ENCODE measurements around the gene SHB. TPM values are rescaled to one million over a fixed set of nuclear protein-coding genes. Genes with fewer than 3 reads are reported as not detected.

SHB gene
- total and polyA plus RNA-seq, 5 donors: 14.5 to 38.9 (median 30.4) TPM

DNA sequence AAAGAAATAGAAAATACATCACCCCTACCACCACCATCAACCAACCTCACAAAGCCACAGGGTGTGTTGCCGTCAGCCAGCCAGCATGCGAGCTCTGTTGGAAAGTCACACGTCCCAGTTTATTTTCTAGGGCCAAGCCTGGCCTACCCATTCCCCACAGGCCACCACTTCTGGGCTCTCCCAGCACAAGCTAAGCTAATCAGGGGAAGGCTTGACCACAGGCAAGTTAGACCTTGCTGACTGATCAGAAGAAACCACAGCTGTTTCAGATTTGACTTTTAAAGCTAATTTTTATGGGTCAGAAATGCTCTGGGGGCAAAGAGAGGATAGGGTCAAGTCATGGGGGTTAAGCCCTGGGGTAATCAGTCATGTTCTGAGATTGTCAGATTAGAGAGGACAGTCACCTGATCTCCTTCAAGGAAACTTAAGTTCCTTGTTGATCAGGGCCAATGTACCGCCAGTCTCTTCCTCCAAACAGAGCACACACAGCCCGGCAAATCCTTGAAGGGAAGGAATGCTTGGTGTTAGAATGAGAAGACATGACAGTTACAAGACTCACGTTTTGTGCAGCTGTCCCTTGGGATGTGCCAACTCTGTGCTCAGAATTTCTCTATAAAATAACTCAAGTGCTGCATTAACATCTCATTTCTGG lies 7.6 kb downstream of the SHB start:
- H3K4me3 ChIP-seq (ENCODE audit: low read length): no peak overlapping the region
- peaks cover 33% of the 10 kb centered on the region for H3K4me1 ChIP-seq (ENCODE audit: control insufficient read depth, insufficient read depth, low read length)
- no peak for DNase-seq
- H3K27ac ChIP-seq (ENCODE audit: low read length): peak overlapping the region; percentile 18
- ATAC-seq: peak in 1 of 2 donors; percentile 17
- WGBS: 52% methylated on average over 6 of the region's 6 CpGs
- H3K27me3 ChIP-seq (ENCODE audit: control insufficient read depth, insufficient read depth): no peaks in the 10 kb centered on the region
- H3K9me3 ChIP-seq (ENCODE audit: control insufficient read depth, low read length): no peaks in the 10 kb centered on the region
- intact Hi-C loops (cut with DNase I): loop anchor here in 1 of 4 donors (10.0 kb wide), 1 partner anchor 47 kb away; no protein-coding TSS in a partner anchor

DNA sequence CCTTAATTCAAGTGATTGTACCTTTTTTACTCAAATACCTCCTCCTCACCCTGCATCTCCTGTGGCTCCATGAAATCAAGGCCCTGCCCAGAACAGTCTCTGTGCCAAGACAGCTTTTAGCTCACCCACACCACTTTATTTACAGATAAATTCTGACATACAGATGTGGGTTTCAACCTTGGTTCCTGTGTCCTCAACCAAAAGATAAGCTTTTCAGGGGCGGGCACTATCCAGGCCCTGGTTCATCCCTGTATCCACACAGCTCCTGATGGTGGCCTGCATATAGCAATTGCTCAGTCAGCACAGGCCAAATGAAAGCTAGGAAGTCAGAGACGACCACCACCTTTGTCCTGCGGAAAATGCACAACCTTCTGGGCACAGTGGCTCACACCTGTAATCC lies 8.3 kb downstream of the SHB start:
- WGBS: 74% methylated on average over 3 of the region's 3 CpGs
- no peaks in the 10 kb centered on the region for H3K27me3 ChIP-seq (ENCODE audit: control insufficient read depth, insufficient read depth)
- H3K9me3 ChIP-seq (ENCODE audit: control insufficient read depth, low read length): no peaks in the 10 kb centered on the region
- DNase-seq (no peak), ATAC-seq (no peak)
- no peak overlapping the region for H3K4me3 ChIP-seq (ENCODE audit: low read length)
- intact Hi-C loops (cut with DNase I): loop anchor here in 1 of 4 donors (10.0 kb wide), 1 partner anchor 46 kb away; no protein-coding TSS in a partner anchor
- peak overlapping the region; percentile 30 for H3K27ac ChIP-seq (ENCODE audit: low read length)
- H3K4me1 ChIP-seq (ENCODE audit: control insufficient read depth, insufficient read depth, low read length): peaks cover 34% of the 10 kb centered on the region

DNA sequence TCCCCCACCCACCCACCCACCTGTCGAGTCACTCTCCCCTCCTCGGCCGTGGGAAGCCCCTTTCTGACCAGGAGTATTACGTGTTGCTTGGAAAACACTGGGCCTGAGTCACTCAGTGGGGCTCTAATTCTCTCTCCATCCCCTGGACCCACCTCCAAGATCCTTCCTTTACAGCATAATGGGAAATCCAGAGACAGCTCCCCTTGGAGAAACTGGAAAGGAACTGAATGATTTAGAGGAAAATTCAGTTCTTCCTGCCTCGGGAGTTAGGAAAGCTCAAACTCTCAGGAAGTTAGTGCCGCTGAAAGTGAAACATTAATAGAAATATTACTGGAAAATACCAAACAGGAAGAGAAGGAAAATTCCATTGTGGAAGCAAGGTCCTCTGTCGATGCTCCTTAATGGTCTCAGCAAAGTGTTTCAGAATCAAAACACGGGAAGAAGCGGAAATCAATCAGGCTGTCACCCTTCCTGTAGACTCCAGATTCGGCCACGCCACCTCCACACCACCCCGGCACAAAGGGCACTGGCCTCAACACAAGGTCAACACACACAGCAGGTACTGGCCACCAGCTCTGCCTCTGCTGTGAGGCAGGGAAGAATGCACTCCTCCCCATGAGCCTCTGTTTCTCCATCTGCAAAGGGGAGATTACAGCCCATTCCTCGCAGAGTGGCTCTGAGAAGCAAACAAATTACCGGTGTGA lies 9.6 kb downstream of the SHB start:
- H3K4me1 ChIP-seq (ENCODE audit: control insufficient read depth, insufficient read depth, low read length): peaks cover 35% of the 10 kb centered on the region

DNA sequence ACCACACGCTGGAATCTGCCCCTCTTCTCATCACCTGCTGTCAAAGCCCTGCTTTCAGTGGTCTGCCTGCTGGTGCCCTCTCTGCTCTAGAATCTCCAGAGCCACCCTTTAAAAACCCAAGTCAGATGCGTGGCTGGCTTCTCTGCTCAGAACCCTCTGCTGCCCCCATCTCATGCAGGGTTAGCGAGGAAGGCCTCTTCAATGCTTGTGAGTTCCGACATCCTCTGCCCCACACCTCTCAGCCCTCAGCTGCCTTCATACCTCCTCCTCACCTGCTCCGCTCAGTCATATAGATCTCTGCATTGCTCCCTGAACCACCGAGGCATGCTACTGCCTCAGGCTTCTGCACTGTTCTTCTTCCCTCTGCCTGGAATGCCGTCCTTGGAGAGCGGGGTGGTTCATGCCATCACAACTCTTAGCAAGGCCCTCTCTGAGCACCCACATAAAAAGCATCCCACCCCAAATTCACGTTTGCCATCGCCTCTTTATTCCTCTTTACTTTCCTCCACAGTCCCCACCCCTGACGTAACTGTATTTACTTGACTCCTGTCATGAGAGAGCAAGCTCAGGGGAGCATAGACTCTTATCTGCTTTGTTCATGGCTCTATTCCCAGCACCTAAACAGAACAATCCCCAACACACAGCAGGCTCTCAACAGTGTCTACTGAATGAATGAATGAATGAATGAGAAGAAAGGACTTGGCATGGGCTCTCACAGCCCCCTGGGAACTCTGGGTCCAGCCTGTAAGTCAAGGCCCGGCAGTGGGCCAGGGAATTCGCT lies 10.4 kb downstream of the SHB start:
- Histone ChIP-seq H3K4me3 (ENCODE audit: low read length) (no peak overlapping the region), H3K27ac (ENCODE audit: low read length) (peak overlapping the region; percentile 54), H3K9me3 (ENCODE audit: control insufficient read depth, low read length) (no peaks in the 10 kb centered on the region), H3K27me3 (ENCODE audit: control insufficient read depth, insufficient read depth) (no peaks in the 10 kb centered on the region), H3K4me1 (ENCODE audit: control insufficient read depth, insufficient read depth, low read length) (peaks cover 33% of the 10 kb centered on the region)
- DNase-seq: no peak
- 62% methylated on average over 13 of the region's 13 CpGs for WGBS
- intact Hi-C loops (cut with DNase I): no loop called here
- ATAC-seq: peak; percentile 60 to 71

More for the DNA sequence above, 9.6 kb downstream of the SHB start:
- Histone ChIP-seq H3K27ac (ENCODE audit: low read length) (peak overlapping the region; percentile 78), H3K9me3 (ENCODE audit: control insufficient read depth, low read length) (no peaks in the 10 kb centered on the region), H3K4me3 (ENCODE audit: low read length) (no peak overlapping the region), H3K27me3 (ENCODE audit: control insufficient read depth, insufficient read depth) (no peaks in the 10 kb centered on the region)
- intact Hi-C loops (cut with DNase I): no loop called here
- 69% methylated on average over 14 of the region's 14 CpGs for WGBS
- ATAC-seq: peak; percentile 10 to 73
- DNase-seq: peak in 1 of 3 donors; percentile 58

DNA sequence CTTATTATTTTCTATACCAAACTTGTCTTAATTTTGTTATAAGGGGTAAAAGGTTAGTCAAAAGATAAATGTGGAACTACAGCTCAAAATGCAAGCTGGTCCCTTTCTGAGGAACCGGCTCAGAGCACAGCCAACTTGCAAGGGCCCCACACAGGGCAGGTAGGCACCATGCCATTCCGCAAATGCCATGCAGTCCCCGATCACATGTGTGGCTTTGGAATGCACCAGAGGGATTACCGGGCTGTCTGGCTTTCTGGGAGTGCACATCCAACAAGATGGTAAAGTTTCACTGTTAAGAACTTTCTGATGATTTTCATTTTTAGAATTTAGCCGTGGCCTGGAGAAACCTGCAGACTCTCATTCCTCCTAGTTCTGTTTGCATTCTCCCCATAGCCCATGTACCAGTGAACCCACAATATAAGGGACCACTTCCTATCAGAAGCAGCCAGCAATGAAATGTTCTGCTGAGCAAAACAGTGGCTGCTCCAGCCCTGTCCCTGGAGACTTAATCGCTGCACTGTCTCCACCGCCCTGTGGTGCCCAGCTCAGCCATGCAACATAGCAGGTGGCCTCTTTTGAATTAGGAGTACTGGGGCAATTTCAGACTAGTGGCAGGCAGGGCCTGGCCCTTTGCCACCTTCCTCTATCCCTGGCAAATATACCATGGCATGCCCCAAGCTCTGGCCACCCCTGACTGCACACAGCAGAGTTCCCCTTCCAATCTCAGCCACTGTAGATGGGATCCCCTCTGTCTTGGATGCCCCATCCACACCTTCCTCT lies 11.4 kb downstream of the SHB start:
- ATAC-seq (no peak), DNase-seq (no peak)
- H3K27me3 ChIP-seq (ENCODE audit: control insufficient read depth, insufficient read depth): no peaks in the 10 kb centered on the region
- no peak overlapping the region for H3K4me3 ChIP-seq (ENCODE audit: low read length)
- no peaks in the 10 kb centered on the region for H3K9me3 ChIP-seq (ENCODE audit: control insufficient read depth, low read length)
- peak overlapping the region; percentile 54 for H3K27ac ChIP-seq (ENCODE audit: low read length)
- intact Hi-C loops (cut with DNase I): no loop called here
- peaks cover 33% of the 10 kb centered on the region for H3K4me1 ChIP-seq (ENCODE audit: control insufficient read depth, insufficient read depth, low read length)
- WGBS: 60% methylated on average over 7 of the region's 7 CpGs

DNA sequence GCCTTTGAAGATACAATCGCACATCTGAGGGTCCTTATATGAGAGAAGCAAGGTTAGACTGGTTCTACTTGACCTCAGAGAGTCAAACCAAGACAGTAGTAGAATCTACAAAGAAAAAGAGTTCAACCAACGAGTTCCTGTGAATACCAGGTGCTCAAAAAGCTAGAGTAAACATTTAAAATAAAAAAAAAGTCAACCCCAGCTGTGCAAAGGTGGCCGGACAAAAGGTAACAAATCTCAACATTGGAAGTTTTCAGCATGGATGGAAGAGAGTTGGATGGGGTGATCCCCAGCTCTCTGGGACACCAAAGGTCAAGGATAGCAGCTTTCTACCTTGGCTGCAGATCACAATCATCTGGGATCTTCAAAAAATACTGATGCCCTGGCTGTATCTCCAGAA lies 14.4 kb downstream of the SHB start:
- Histone ChIP-seq H3K4me1 (ENCODE audit: control insufficient read depth, insufficient read depth, low read length) (peaks cover 20% of the 10 kb centered on the region), H3K27ac (ENCODE audit: low read length) (no peak overlapping the region)

DNA sequence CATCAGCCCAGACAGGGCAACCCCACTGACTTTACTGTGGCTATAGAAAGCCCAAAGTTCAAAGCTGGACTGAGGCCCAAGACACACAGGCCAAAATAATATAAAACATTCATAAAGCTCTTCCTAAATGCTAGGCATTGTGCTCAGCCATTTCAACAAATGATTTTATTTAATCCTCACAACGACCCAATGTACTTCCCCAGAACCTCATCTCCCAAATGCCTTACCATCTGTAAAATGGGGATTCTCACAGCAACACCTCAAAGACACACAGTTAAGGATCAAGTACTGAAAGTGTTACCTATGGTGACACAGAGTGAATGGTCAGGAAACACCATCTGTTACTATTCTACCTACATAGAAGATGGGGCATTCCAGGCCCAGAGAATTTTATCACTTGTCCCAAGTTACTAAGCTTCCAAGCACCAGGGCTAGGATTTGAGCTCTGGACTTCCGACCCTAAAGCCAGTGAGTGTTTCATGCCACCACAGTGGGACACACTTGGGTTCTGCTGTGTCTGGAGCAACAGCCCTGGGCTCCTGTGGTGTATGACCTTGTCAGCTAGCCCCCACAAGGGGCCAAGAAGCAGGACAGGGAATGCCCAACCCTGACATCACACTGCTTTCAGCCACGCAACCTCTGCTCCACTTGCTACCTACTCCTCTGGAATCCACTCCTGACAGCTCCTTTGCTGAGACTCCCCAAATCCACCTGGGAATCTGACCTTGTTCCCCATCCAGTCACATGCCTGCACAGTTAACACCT lies 15.1 kb downstream of the SHB start:
- ATAC-seq: no peak
- DNase-seq: no peak
- WGBS: 89% methylated on average over 3 of the region's 3 CpGs
- Histone ChIP-seq H3K9me3 (ENCODE audit: control insufficient read depth, low read length) (no peaks in the 10 kb centered on the region), H3K27me3 (ENCODE audit: control insufficient read depth, insufficient read depth) (no peaks in the 10 kb centered on the region), H3K27ac (ENCODE audit: low read length) (no peak overlapping the region), H3K4me3 (ENCODE audit: low read length) (no peak overlapping the region), H3K4me1 (ENCODE audit: control insufficient read depth, insufficient read depth, low read length) (peaks cover 18% of the 10 kb centered on the region)
- intact Hi-C loops (cut with DNase I): no loop called here

More for the DNA sequence above, 14.4 kb downstream of the SHB start:
- WGBS: 86% methylated on average over 3 of the region's 3 CpGs
- Histone ChIP-seq H3K9me3 (ENCODE audit: control insufficient read depth, low read length) (no peaks in the 10 kb centered on the region), H3K4me3 (ENCODE audit: low read length) (no peak overlapping the region), H3K27me3 (ENCODE audit: control insufficient read depth, insufficient read depth) (no peaks in the 10 kb centered on the region)
- ATAC-seq (no peak), DNase-seq (no peak)
- intact Hi-C loops (cut with DNase I): no loop called here

DNA sequence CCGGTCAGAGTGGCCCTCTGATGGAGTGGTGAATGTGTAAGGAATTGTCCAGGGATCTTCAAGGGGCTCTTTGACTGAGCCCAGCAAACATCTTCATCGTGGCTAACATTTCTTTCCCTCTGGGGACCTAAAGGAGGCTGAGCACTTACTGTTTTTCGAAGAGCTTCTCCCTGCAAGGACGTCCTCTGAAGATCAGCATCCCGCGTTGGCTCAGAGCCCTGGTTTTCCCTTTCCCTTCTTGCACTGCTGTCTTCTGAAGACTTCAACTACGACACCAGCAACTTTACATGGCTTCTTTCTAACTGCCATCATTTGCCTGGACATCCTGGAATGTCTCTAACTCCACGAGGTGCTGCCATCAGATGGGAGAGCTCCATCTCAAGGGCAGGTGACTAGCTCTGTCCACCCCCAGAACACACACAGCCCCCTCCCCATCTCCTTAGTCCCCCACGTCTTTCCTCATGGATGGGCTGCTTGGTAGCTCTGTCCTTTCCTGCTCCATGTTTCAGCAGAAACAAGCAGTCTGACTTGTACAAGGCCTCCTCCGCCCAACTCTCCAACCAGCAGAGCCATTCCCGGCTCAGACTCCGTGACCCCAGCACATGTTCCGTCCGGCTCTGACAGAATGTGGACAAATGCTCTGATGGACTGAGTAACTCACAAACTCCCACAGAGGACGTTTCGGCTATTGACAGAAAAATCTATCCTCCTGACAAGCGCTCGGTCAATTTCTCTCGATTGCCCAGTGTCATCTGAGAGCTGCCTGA lies 17.1 kb downstream of the SHB start:
- peak overlapping the region; percentile 31 for H3K27ac ChIP-seq (ENCODE audit: low read length)
- H3K4me1 ChIP-seq (ENCODE audit: control insufficient read depth, insufficient read depth, low read length): peaks cover 15% of the 10 kb centered on the region
- intact Hi-C loops (cut with DNase I): no loop called here
- no peaks in the 10 kb centered on the region for H3K27me3 ChIP-seq (ENCODE audit: control insufficient read depth, insufficient read depth)
- DNase-seq (no peak), ATAC-seq (no peak)
- WGBS: 73% methylated on average over 19 of the region's 19 CpGs
- no peaks in the 10 kb centered on the region for H3K9me3 ChIP-seq (ENCODE audit: control insufficient read depth, low read length)
- H3K4me3 ChIP-seq (ENCODE audit: low read length): no peak overlapping the region

DNA sequence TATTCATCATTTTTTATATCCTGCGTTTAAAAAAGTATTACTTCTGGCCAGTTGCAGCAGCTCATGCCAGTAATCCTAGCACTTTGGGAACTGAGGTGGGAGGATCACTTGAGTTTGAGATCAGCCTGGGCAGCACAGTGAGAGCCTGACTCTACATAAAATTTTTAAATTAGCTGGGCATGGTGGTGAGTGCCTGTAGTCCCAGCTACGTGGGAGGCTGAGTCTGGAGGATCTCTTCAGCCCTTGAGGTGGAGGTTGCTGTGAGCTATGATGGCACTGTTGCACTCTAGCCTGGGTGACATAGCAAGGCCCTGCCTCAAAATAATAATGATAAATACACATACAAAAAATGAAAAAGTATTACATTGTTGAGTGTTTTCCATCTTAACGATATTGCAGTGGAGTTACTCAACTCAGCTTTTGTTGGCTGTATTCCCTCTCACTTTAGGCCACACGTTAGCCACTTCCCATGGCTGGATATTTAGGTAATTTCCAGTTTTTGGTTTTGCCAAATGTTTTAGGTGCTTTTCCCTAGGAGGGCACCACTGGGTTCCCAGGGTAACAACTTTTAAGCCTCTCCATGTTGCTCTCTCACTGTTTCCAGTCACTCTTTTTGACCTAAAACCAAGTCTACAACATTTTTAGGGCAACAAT lies 20.6 kb downstream of the SHB start:
- peaks cover 22% of the 10 kb centered on the region for H3K4me1 ChIP-seq (ENCODE audit: control insufficient read depth, insufficient read depth, low read length)
- no peak for DNase-seq
- ATAC-seq: no peak
- no peaks in the 10 kb centered on the region for H3K9me3 ChIP-seq (ENCODE audit: control insufficient read depth, low read length)
- intact Hi-C loops (cut with DNase I): no loop called here
- 57% methylated on average over 4 of the region's 4 CpGs for WGBS
- H3K27me3 ChIP-seq (ENCODE audit: control insufficient read depth, insufficient read depth): no peaks in the 10 kb centered on the region
- H3K4me3 ChIP-seq (ENCODE audit: low read length): no peak overlapping the region
- peak overlapping the region; percentile 49 for H3K27ac ChIP-seq (ENCODE audit: low read length)

Data from right cardiac atrium (tissue), 5 donors.